Breast epithelium (tissue), 4 donors: ENCODE data around the gene ME3. TPM values are rescaled to one million over a fixed set of nuclear protein-coding genes. Genes with fewer than 3 reads are reported as not detected.
A peak's percentile ranks its signal among the peaks of the same experiment; 100 is the strongest.

Experiments used
- DNase-seq, 2 donors: peaks; one replicate each; pipeline ENCODE4 v3.0.0-alpha.2; 2019; ENCODE audit warnings: low spot score in 2 of 2
- H3K27ac ChIP-seq, 2 donors: fragments of 200-600 bp; sonication (generic) in 1 of 2; one replicate each; pipeline ENCODE4 v1.5.1; 2016 to 2019; ENCODE audit warnings: mild to moderate bottlenecking in 1 of 2
- H3K27me3 ChIP-seq, 2 donors: fragments of 200-600 bp; sonication (generic) in 1 of 2; one replicate each; pipeline versions ENCODE4 v1.5.1 to v1.6.0; 2017 to 2019; ENCODE audit warnings: control low read depth in 1 of 2, mild to moderate bottlenecking in 1 of 2
- H3K36me3 ChIP-seq: fragments of 200-600 bp; one replicate; pipeline ENCODE4 v1.5.1; 2019
- H3K4me1 ChIP-seq, 2 donors: fragments of 200-600 bp; sonication (generic); one replicate each; pipeline ENCODE4 v1.5.1; 2016 to 2019; ENCODE audit warnings: control low read depth in 1 of 2
- H3K4me3 ChIP-seq, 3 donors: fragments of 200-600 bp; sonication (generic); 1 replicate in 2 of 3; 2 replicates in 1 of 3; pipeline ENCODE4 v1.5.1; 2016 to 2019; ENCODE audit warnings: mild to moderate bottlenecking in 3 of 3, moderate library complexity in 2 of 3
- H3K9me3 ChIP-seq, 2 donors: fragments of 200-600 bp; sonication (generic) in 1 of 2; one replicate each; pipeline ENCODE4 v1.5.1; 2016 to 2019; ENCODE audit warnings: control low read depth in 1 of 2
- CTCF ChIP-seq, 3 donors: fragments of 450-650 bp; IDR thresholded peaks; one replicate each; pipeline ENCODE4 v1.5.1; 2016 to 2017; ENCODE audit warnings: antibody characterized with exemption in 3 of 3, mild to moderate bottlenecking in 3 of 3, moderate library complexity in 3 of 3
- POLR2A ChIP-seq: fragments of 450-650 bp; IDR thresholded peaks from one replicate; pipeline ENCODE4 v1.6.1; 2016; ENCODE audit warnings: antibody characterized with exemption, mild to moderate bottlenecking, moderate library complexity
- POLR2AphosphoS5 ChIP-seq, 3 donors: sonication (generic); formaldehyde crosslinking; IDR thresholded peaks; one replicate each; pipeline ENCODE4 v1.6.1; 2017; ENCODE audit warnings: antibody characterized with exemption in 3 of 3
- intact Hi-C: fragments of 100-400 bp; cut with DNase I; formaldehyde crosslinking; loops from one replicate; pipeline ENCODE4 v1.15.1; 2023; ENCODE audit warnings: low total_unique reads
- total RNA-seq, 3 donors: library from RNA; depleted of rRNA; stranded (reverse); fragments of >200 nt; gene quantifications; one replicate each; pipeline ENCODE4 v1.1.0, GENCODE V29; 2016

The ME3 gene
- total RNA-seq, 3 donors from 2014 or later, result 53.0 to 68.5 (median 56.3) TPM

DNA sequence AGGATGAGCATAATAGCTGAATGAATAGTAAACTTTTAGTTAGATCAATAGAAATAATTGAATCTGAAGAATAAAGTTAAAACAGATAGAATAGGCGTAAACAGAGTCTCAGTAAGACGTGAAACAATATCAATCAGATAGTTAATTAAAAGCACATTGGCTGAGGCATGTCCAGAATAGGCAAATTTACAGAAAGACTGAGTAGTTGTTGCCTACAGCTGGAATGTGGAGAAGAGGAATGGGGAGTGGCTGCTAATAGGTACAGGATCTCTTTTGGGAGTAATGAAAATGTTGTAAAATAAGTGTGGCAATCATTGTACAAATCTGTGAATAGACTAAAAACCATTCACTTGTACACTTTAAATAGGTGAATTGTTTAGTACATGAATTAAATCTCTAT, 36.3 kb upstream of the ME3 start:
- peaks cover 0 to 4% of the 10 kb centered on the region in 2 donors for H3K9me3 ChIP-seq
- H3K4me3 ChIP-seq, result no peak overlapping the region
- TF ChIP-seq POLR2AphosphoS5 (IDR thresholded peaks at IDR 0.05), result no peak
- no peak for TF ChIP-seq CTCF (IDR thresholded peaks at IDR 0.05)
- no peak for TF ChIP-seq POLR2A
- no peak overlapping the region for H3K27ac ChIP-seq
- DNase-seq, result no peak
- no peaks in the 10 kb centered on the region for H3K4me1 ChIP-seq
- intact Hi-C loops, result no loop called here
- no peaks in the 10 kb centered on the region for H3K36me3 ChIP-seq
- H3K27me3 ChIP-seq, result no peaks in the 10 kb centered on the region

GRCh38 chr11:86706338-86707131, 34.1 kb upstream of the ME3 start:
- intact Hi-C loops, result no loop called here
- no peak for DNase-seq
- TF ChIP-seq POLR2A, result no peak
- no peak for TF ChIP-seq CTCF (IDR thresholded peaks at IDR 0.05)
- TF ChIP-seq POLR2AphosphoS5 (IDR thresholded peaks at IDR 0.05), result no peak
- no peaks in the 10 kb centered on the region for H3K4me1 ChIP-seq
- peaks cover 0 to 4% of the 10 kb centered on the region in 2 donors for H3K9me3 ChIP-seq
- no peaks in the 10 kb centered on the region for H3K27me3 ChIP-seq
- H3K4me3 ChIP-seq, result no peak overlapping the region
- H3K27ac ChIP-seq, result no peak overlapping the region
- H3K36me3 ChIP-seq, result no peaks in the 10 kb centered on the region

- no peaks in the 10 kb centered on the region for H3K36me3 ChIP-seq
- no peaks in the 10 kb centered on the region for H3K4me1 ChIP-seq
- H3K27me3 ChIP-seq, result no peaks in the 10 kb centered on the region
- H3K4me3 ChIP-seq, result no peak overlapping the region
- intact Hi-C loops, result no loop called here
- H3K9me3 ChIP-seq, result peaks cover 0 to under 1% of the 10 kb centered on the region in 2 donors
- TF ChIP-seq POLR2A, result no peak
- TF ChIP-seq POLR2AphosphoS5 (IDR thresholded peaks at IDR 0.05), result no peak
- no peak for TF ChIP-seq CTCF (IDR thresholded peaks at IDR 0.05)
- DNase-seq, result no peak
- H3K27ac ChIP-seq, result no peak overlapping the region
Observed at GRCh38 chr11:86704710-86705109, 32.3 kb upstream of the ME3 start.

- no peaks in the 10 kb centered on the region for H3K27me3 ChIP-seq
- no peaks in the 10 kb centered on the region for H3K4me1 ChIP-seq
- no peaks in the 10 kb centered on the region for H3K36me3 ChIP-seq
- H3K27ac ChIP-seq, result no peak overlapping the region
- no peak overlapping the region for H3K4me3 ChIP-seq
- intact Hi-C loops, result no loop called here
- no peak for DNase-seq
- H3K9me3 ChIP-seq, result no peaks in the 10 kb centered on the region
- TF ChIP-seq POLR2AphosphoS5 (IDR thresholded peaks at IDR 0.05), result no peak
- TF ChIP-seq POLR2A, result no peak
- no peak for TF ChIP-seq CTCF (IDR thresholded peaks at IDR 0.05)
Observed at GRCh38 chr11:86703987-86704386, 31.6 kb upstream of the ME3 start.

DNA sequence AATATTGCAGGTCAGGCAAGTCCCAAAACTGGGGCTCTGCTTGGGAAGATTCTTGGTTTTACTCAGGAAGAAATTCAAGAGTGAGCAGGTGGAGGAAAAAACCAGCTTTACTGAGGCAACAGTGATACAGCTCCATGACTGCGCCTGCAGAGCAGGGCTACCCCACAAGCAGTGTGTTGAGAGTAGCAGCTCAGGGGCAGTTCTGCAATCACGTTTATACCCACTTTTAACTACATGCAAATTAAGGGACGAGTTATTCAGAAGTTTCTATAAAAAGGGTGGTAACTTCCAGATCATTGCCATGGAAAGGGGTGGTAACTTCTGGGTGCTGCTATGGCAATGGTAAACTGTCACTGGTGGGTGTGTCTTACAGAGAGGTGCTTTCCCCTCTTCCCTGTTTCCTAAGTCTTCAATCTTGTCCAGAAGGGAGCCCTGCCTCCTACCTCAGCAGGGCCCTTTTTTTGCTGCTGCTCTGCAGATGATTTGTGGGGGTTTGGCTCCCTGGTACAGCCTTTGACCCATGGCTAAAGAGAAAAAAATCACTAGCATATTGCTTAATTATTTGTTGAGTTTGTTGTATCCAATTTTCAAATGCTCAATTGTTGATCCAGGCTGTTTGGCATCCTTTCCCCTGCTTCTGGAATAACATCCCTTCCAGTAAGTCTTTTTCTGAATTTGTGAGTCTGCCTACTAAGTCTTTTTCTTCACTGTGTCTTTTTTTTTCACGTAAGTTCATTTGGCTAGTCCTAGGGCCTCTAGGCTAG, 30.0 kb upstream of the ME3 start:
- H3K36me3 ChIP-seq, result no peaks in the 10 kb centered on the region
- no peaks in the 10 kb centered on the region for H3K27me3 ChIP-seq
- no peaks in the 10 kb centered on the region for H3K9me3 ChIP-seq
- peak overlapping the region in 1 of 2 donors; percentile 5 for H3K27ac ChIP-seq
- no peaks in the 10 kb centered on the region for H3K4me1 ChIP-seq
- intact Hi-C loops, result no loop called here
- no peak overlapping the region for H3K4me3 ChIP-seq
- DNase-seq, result no peak
- TF ChIP-seq POLR2AphosphoS5 (IDR thresholded peaks at IDR 0.05) (no peak), CTCF (IDR thresholded peaks at IDR 0.05) (no peak), POLR2A (no peak)
